Measurements from ENCODE around the gene SH3RF3. TPM values are rescaled to one million over a fixed set of nuclear protein-coding genes. Genes with fewer than 3 reads are reported as not detected.

The SH3RF3 gene
- total RNA-seq, 1 donor from 2014 or later, result 10.8 TPM

- H3K4me3 ChIP-seq, result no peak overlapping the region
- no peaks in the 10 kb centered on the region for H3K27me3 ChIP-seq
- H3K4me1 ChIP-seq, result no peaks in the 10 kb centered on the region
- no peak for DNase-seq (ENCODE audit: extremely low spot score in 2 of 2)
- H3K27ac ChIP-seq, result no peak overlapping the region
- TF ChIP-seq CTCF (IDR thresholded peaks at IDR 0.05) (no peak), POLR2A (IDR thresholded peaks at IDR 0.05) (no peak), POLR2AphosphoS5 (IDR thresholded peaks at IDR 0.05; ENCODE audit: insufficient read depth in 1 of 2, low read depth in 1 of 2) (no peak)
- intact Hi-C loops (cut with DNase I), result no loop called here
- no peaks in the 10 kb centered on the region for H3K9me3 ChIP-seq
- no peaks in the 10 kb centered on the region for H3K36me3 ChIP-seq
Observed at GRCh38 chr2:109422071-109422757, 293.2 kb downstream of the SH3RF3 start.

GRCh38 chr2:109422758-109423500 is 293.9 kb downstream of the SH3RF3 start:
- Histone ChIP-seq H3K9me3 (no peaks in the 10 kb centered on the region), H3K27me3 (no peaks in the 10 kb centered on the region), H3K4me1 (no peaks in the 10 kb centered on the region), H3K27ac (no peak overlapping the region), H3K36me3 (no peaks in the 10 kb centered on the region), H3K4me3 (no peak overlapping the region)
- intact Hi-C loops (cut with DNase I), result no loop called here
- TF ChIP-seq POLR2A (IDR thresholded peaks at IDR 0.05), result no peak
- no peak for TF ChIP-seq CTCF (IDR thresholded peaks at IDR 0.05)
- TF ChIP-seq POLR2AphosphoS5 (IDR thresholded peaks at IDR 0.05; ENCODE audit: insufficient read depth in 1 of 2, low read depth in 1 of 2), result no peak
- no peak for DNase-seq (ENCODE audit: extremely low spot score in 2 of 2)

GRCh38 chr2:109423556-109424359 is 294.8 kb downstream of the SH3RF3 start:
- H3K27ac ChIP-seq, result no peak overlapping the region
- intact Hi-C loops (cut with DNase I), result no loop called here

GRCh38 chr2:109425411-109425810 is 296.4 kb downstream of the SH3RF3 start:
- intact Hi-C loops (cut with DNase I), result no loop called here
- DNase-seq (ENCODE audit: extremely low spot score in 2 of 2), result no peak
- TF ChIP-seq POLR2A (IDR thresholded peaks at IDR 0.05) (no peak), CTCF (IDR thresholded peaks at IDR 0.05) (no peak), POLR2AphosphoS5 (IDR thresholded peaks at IDR 0.05; ENCODE audit: insufficient read depth in 1 of 2, low read depth in 1 of 2) (no peak)
- H3K4me1 ChIP-seq, result no peaks in the 10 kb centered on the region
- no peak overlapping the region for H3K4me3 ChIP-seq
- no peaks in the 10 kb centered on the region for H3K27me3 ChIP-seq
- H3K36me3 ChIP-seq, result no peaks in the 10 kb centered on the region
- H3K27ac ChIP-seq, result no peak overlapping the region
- H3K9me3 ChIP-seq, result no peaks in the 10 kb centered on the region

More at GRCh38 chr2:109423556-109424359, 294.8 kb downstream of the SH3RF3 start:
- H3K9me3 ChIP-seq, result no peaks in the 10 kb centered on the region
- no peaks in the 10 kb centered on the region for H3K4me1 ChIP-seq
- TF ChIP-seq POLR2AphosphoS5 (IDR thresholded peaks at IDR 0.05; ENCODE audit: insufficient read depth in 1 of 2, low read depth in 1 of 2) (no peak), CTCF (IDR thresholded peaks at IDR 0.05) (no peak), POLR2A (IDR thresholded peaks at IDR 0.05) (no peak)
- H3K27me3 ChIP-seq, result no peaks in the 10 kb centered on the region
- H3K36me3 ChIP-seq, result no peaks in the 10 kb centered on the region
- no peak for DNase-seq (ENCODE audit: extremely low spot score in 2 of 2)
- H3K4me3 ChIP-seq, result no peak overlapping the region

All from vagina (tissue), 2 donors.